Transverse colon (tissue), 3 donors: ENCODE measurements around the gene DNAL4.

Experiments
- CTCF ChIP-seq, 5 experiments: fragments of 200-600 bp in 3 of 5; fragments of 450-650 bp in 2 of 5; sonication (generic) in 3 of 5; IDR thresholded peaks; 1 replicate in 2 of 5; 2 replicates in 3 of 5; pipeline ENCODE4 v1.5.1; 2016 to 2017; ENCODE audit warnings: antibody characterized with exemption in 5 of 5, inconsistent platforms in 3 of 5, mild to moderate bottlenecking in 2 of 5, moderate library complexity in 1 of 5
- POLR2A ChIP-seq: fragments of 450-650 bp; IDR thresholded peaks from one replicate; pipeline ENCODE4 v1.6.1; 2016; ENCODE audit warnings: antibody characterized with exemption, mild to moderate bottlenecking, moderate library complexity

GRCh38 chr22:38840129-38840528 is 46.2 kb upstream of the DNAL4 start:
- no peak for TF ChIP-seq CTCF (IDR thresholded peaks at IDR 0.05)
- no peak for TF ChIP-seq POLR2A
